K562 (cell line): Measurements from ENCODE around the gene SPDEF. TPM values are rescaled to one million over a fixed set of nuclear protein-coding genes. Genes with fewer than 3 reads are reported as not detected.
A peak's percentile ranks its signal among the peaks of the same experiment; 100 is the strongest.

Experiments used
- ATAC-seq: fragments of 200-7000 bp; cut with Tn5 transposase; 3 replicates; pipeline ENCODE4 v1.9.1; 2020; ENCODE audit warnings: moderate library complexity
- BruUV-seq: library from RNA; stranded (reverse); fragments of 400-500 nt; replicated peaks from 2 replicates; lab custom pipeline; 2021; lab: Mats Ljungman, UMichigan
- CTCF ChIA-PET: fragments of 300-600 bp; formaldehyde crosslinking; extraction: SDS; loops from one replicate; lab custom pipeline; 2021; ENCODE audit warnings: low intra/inter-chr PET ratio; lab: Yijun Ruan, JAX
- POLR2A ChIA-PET: fragments of 300-600, 350-650 bp; sonication (Branson Sonifier 250); formaldehyde crosslinking; extraction: SDS; loops from one replicate; lab custom pipeline; 2021; ENCODE audit warnings: antibody characterized with exemption, inconsistent platforms; lab: Yijun Ruan, JAX
- DNase-seq, 4 experiments: peaks; one replicate each; pipeline versions ENCODE4 v3.0.0 to v3.0.0-alpha.2; 2011 to 2018; ENCODE audit warnings: low spot score in 3 of 4, mixed read lengths in 3 of 4; ENCODE audit errors: extremely low read depth in 1 of 4
- FAIRE-seq: peaks from 2 replicates; lab custom pipeline; 2011; peaks lifted over from hg19 to GRCh38; lab: Jason Lieb, UNC
- H2AFZ ChIP-seq: 2 replicates; pipeline ENCODE4 v1.6.0; 2011; ENCODE audit warnings: low read depth, low read length, control low read depth, inconsistent platforms
- H3K27ac ChIP-seq: fragments of 200-600 bp; 3 replicates; pipeline ENCODE4 v1.8.0; 2011; ENCODE audit warnings: low read depth, mild to moderate bottlenecking, control low read depth, inconsistent platforms, low read length, moderate library complexity, mixed read lengths; ENCODE audit errors: extremely low read depth
- H3K27me3 ChIP-seq, 2 experiments: fragments of 300-600 bp in 1 of 2; 2 replicates in 1 of 2; 3 replicates in 1 of 2; pipeline versions ENCODE4 v1.6.0 to v1.8.0; 2011; ENCODE audit warnings: inconsistent platforms in 2 of 2, low read length in 2 of 2, mild to moderate bottlenecking in 1 of 2, mixed read lengths in 1 of 2, moderate library complexity in 1 of 2; ENCODE audit not compliant: control insufficient read depth in 2 of 2, insufficient read depth in 2 of 2
- H3K36me3 ChIP-seq: fragments of 300-600 bp; 3 replicates; pipeline ENCODE4 v1.8.0; 2011; ENCODE audit warnings: mild to moderate bottlenecking, low read length, inconsistent platforms; ENCODE audit not compliant: control insufficient read depth, insufficient read depth
- H3K4me1 ChIP-seq, 2 experiments: fragments of 200-600 bp in 1 of 2; replicated peaks in 1 of 2; 2 replicates in 1 of 2; 3 replicates in 1 of 2; pipeline versions ENCODE4 v1.5.1 to v1.8.0; 2011; ENCODE audit warnings: inconsistent platforms in 2 of 2, low read length in 2 of 2, mild to moderate bottlenecking in 1 of 2, mixed read lengths in 1 of 2, moderate library complexity in 1 of 2; ENCODE audit not compliant: control insufficient read depth in 2 of 2, insufficient read depth in 2 of 2
- H3K4me2 ChIP-seq: 2 replicates; pipeline ENCODE4 v1.6.1; 2011; ENCODE audit warnings: low read length, control low read depth, inconsistent platforms, mixed read lengths; ENCODE audit not compliant: insufficient read depth
- H3K4me3 ChIP-seq: fragments of 200-600 bp; sonication (generic), shearing (Covaris generic); 2 replicates; pipeline ENCODE4 v1.5.1; 2016; ENCODE audit warnings: control low read depth, inconsistent platforms
- H3K79me2 ChIP-seq: fragments of 200-600 bp; 3 replicates; pipeline ENCODE4 v1.8.0; 2011; ENCODE audit warnings: low read length, inconsistent platforms; ENCODE audit not compliant: control insufficient read depth, insufficient read depth
- H3K9ac ChIP-seq, 2 experiments: 2 replicates each; pipeline versions ENCODE4 v1.6.0 to v1.6.1; 2011; ENCODE audit warnings: low read depth in 2 of 2, low read length in 2 of 2, control low read depth in 1 of 2, inconsistent platforms in 1 of 2, mild to moderate bottlenecking in 1 of 2, mixed read lengths in 1 of 2; ENCODE audit not compliant: insufficient read depth in 1 of 2
- H3K9me1 ChIP-seq: one replicate; pipeline ENCODE4 v1.6.0; 2011; ENCODE audit warnings: inconsistent platforms, mild to moderate bottlenecking, low read length, moderate library complexity; ENCODE audit not compliant: control insufficient read depth, insufficient read depth
- H3K9me3 ChIP-seq: replicated peaks from 2 replicates; pipeline ENCODE4 v1.5.1; 2011; ENCODE audit warnings: low read depth, low read length, inconsistent platforms; ENCODE audit not compliant: control insufficient read depth, insufficient read depth
- H4K20me1 ChIP-seq: replicated peaks from 2 replicates; pipeline ENCODE4 v1.6.1; 2011; ENCODE audit warnings: low read length, inconsistent platforms, mixed read lengths; ENCODE audit not compliant: control insufficient read depth, insufficient read depth
- CEBPB ChIP-seq: fragments of 450-650 bp; IDR thresholded peaks from 2 replicates; pipeline ENCODE4 v1.6.1; 2016; ENCODE audit warnings: missing genetic modification characterization, missing compliant biosample characterization
- ESRRA ChIP-seq: fragments of 450-650 bp; IDR thresholded peaks from 2 replicates; pipeline ENCODE4 v1.6.1; 2014; ENCODE audit warnings: low read depth, mild to moderate bottlenecking, moderate library complexity, borderline replicate concordance
- TFAP4 ChIP-seq: sonication (generic); formaldehyde crosslinking; IDR thresholded peaks from 2 replicates; pipeline ENCODE4 v1.8.0; 2022; ENCODE audit warnings: missing genetic modification reagents, mild to moderate bottlenecking, moderate library complexity, borderline replicate concordance
- ZNF121 ChIP-seq: sonication (generic); formaldehyde crosslinking; conservative IDR thresholded peaks from 2 replicates; pipeline ENCODE4 v1.8.0; 2022; ENCODE audit warnings: missing genetic modification reagents
- WGBS: fragments of 100-300 bp; shearing (Covaris generic); methylation state at CpG from one replicate; pipeline ENCODE4 v1.1.6; 2016; ENCODE audit warnings: low coverage, mixed read lengths; ENCODE audit not compliant: insufficient coverage; ENCODE audit errors: missing lambda C conversion rate; 5-methylcytosine and 5-hydroxymethylcytosine counted together
- in situ Hi-C: fragments of 300-500 bp; cut with MboI; formaldehyde crosslinking; loops from 4 replicates; pipeline ENCODE4 v1.15.0; 2018; ENCODE audit warnings: inconsistent platforms, mixed read lengths
- intact Hi-C: fragments of 100-400 bp; cut with micrococcal nuclease; formaldehyde crosslinking; loops from 2 replicates; pipeline ENCODE4 v1.14.2; 2022
- polyA plus RNA-seq, 8 experiments: library from polyadenylated mRNA; depleted of rRNA in 4 of 8; stranded (reverse) in 5 of 8; unstranded in 3 of 8; fragments of >200 nt; fragmentation: Nextera tagmentation in 2 of 8; fragmentation: Illumina TruSeq in 1 of 8; extraction: Ambion mirVana in 2 of 8; extraction: Trizol in 1 of 8; gene quantifications; 2 replicates each; pipeline versions ENCODE4 v1.2.1 to v1.2.3, GENCODE V29; 2011 to 2014; ENCODE audit warnings: inconsistent platforms in 1 of 8, missing spikeins in 1 of 8
- total RNA-seq, 7 experiments: library from RNA; depleted of rRNA in 6 of 7; stranded (reverse); fragments of >200 nt in 6 of 7; fragmentation: Illumina TruSeq in 2 of 7; extraction: Trizol in 2 of 7; gene quantifications; 2 replicates each; pipeline versions ENCODE4 v1.2.1 to v1.2.3, GENCODE V29; 2011 to 2021; ENCODE audit warnings: low replicate concordance in 1 of 7

Gene SPDEF
- total and polyA plus RNA-seq, 9 of the 15 experiments (the other 6 are each of a cell fraction or from before 2014, with no cell fraction given): 0.04 to 0.12 (median 0.11) TPM; not detected in 5

GRCh38 chr6:34570066-34570833 lies 14.1 kb upstream of the SPDEF start:
- in situ Hi-C loops: no loop called here
- ChIA-PET POLR2A (interaction anchor here (0.5 to 1.5 kb wide), 8 partner anchors 8 to 299 kb away, joined by 3 read pairs; no protein-coding TSS in a partner anchor), CTCF (no interaction called here)
- Histone ChIP-seq H3K79me2 (no peaks in the 10 kb centered on the region), H3K27me3 (no peaks in the 10 kb centered on the region), H3K4me1 (peaks cover 8 to 48% of the 10 kb centered on the region in 2 experiments; a peak in 3 of 5 replicates), H4K20me1 (no peaks in the 10 kb centered on the region; the same call in 1 of the 2 replicates), H3K9me1 (no peaks in the 10 kb centered on the region), H3K9me3 (no peaks in the 10 kb centered on the region), H2AFZ (0 out of 2 replicates have a peak overlapping the region, but pooled peaks have one; percentile 40), H3K4me3 (no peak overlapping the region), H3K4me2 (no peak overlapping the region), H3K27ac (no peak overlapping the region), H3K36me3 (no peaks in the 10 kb centered on the region), H3K9ac (peak overlapping the region in 1 of 2 experiments; percentile 70; a peak in 1 of 4 replicates)
- peak; percentile 23; the same call in 1 of the 2 replicates for TF ChIP-seq TFAP4
- TF ChIP-seq ZNF121 (CRISPR knock-in tag): peak; percentile 73
- 0 out of 2 replicates have a peak, but pooled peaks have one; percentile 24 for TF ChIP-seq ESRRA
- no peak for TF ChIP-seq CEBPB
- WGBS: 65% methylated on average over 21 of the region's 21 CpGs
- BruUV-seq: no TSS peak
- intact Hi-C loops: no loop called here
- FAIRE-seq (no peak), ATAC-seq (no peak), DNase-seq (no peak)
